Stimulated activated CD8-positive, alpha-beta memory T cell treated with anti-CD3 and anti-CD28 coated beads, Interleukin-2, amount 100 ng/mL, for 48 hours (primary cell): ENCODE data around the gene CES3.

Experiments used
- DNase-seq, 2 donors: peaks; one replicate each; pipeline ENCODE4 v3.0.0-alpha.2; 2020; ENCODE audit warnings: low read depth in 2 of 2

Gene CES3

GRCh38 chr16:66961065-66961744 lies at the start of gene CES3:
CES3 (plus strand) TSS chr16:66961266; CDS start chr16:66961308, 42 bp downstream.
- peak; percentile 44 to 67 for DNase-seq

- DNase-seq: no peak
Measured at GRCh38 chr16:66911801-66912200, 49.3 kb upstream of the CES3 start.

- no peak for DNase-seq
Measured at GRCh38 chr16:66913081-66913480, 48.0 kb upstream of the CES3 start.

GRCh38 chr16:66913711-66914110 lies 47.4 kb upstream of the CES3 start:
- no peak for DNase-seq

- no peak for DNase-seq
Measured at GRCh38 chr16:66914541-66914940, 46.5 kb upstream of the CES3 start.

- no peak for DNase-seq
Measured at GRCh38 chr16:66915041-66915440, 46.0 kb upstream of the CES3 start.

GRCh38 chr16:66916518-66916917 lies 44.5 kb upstream of the CES3 start:
- DNase-seq: no peak

GRCh38 chr16:66917741-66918140 lies 43.3 kb upstream of the CES3 start:
- DNase-seq: no peak

- no peak for DNase-seq
Measured at GRCh38 chr16:66918355-66918754, 42.7 kb upstream of the CES3 start.

- no peak for DNase-seq
Measured at GRCh38 chr16:66918803-66919568, 42.1 kb upstream of the CES3 start, which contains the start of gene CDH16. CDH16 (minus strand) TSS chr16:66918885; CDS start chr16:66918065, 820 bp downstream.

- no peak for DNase-seq
Measured at GRCh38 chr16:66919569-66920298, 41.3 kb upstream of the CES3 start.

GRCh38 chr16:66920299-66920590 lies 40.8 kb upstream of the CES3 start:
- DNase-seq: no peak

GRCh38 chr16:66920924-66921680 lies 40.0 kb upstream of the CES3 start:
- DNase-seq: no peak

- no peak for DNase-seq
Measured at GRCh38 chr16:66921729-66922450, 39.2 kb upstream of the CES3 start.

- no peak for DNase-seq
Measured at GRCh38 chr16:66923247-66923731, 37.8 kb upstream of the CES3 start.

GRCh38 chr16:66923866-66924265 lies 37.2 kb upstream of the CES3 start:
- DNase-seq: no peak

- peak; percentile 20 to 40 for DNase-seq
Measured at GRCh38 chr16:66924527-66925321, 36.3 kb upstream of the CES3 start.

GRCh38 chr16:66925322-66925840 lies 35.7 kb upstream of the CES3 start, which contains the start of gene RRAD:
RRAD (minus strand) TSS chr16:66925535; CDS start chr16:66925179, 356 bp downstream.
- DNase-seq: no peak

- DNase-seq: no peak
Measured at GRCh38 chr16:66926171-66926947, 34.7 kb upstream of the CES3 start.
